GM12874 (cell line): ENCODE data around the gene TCTN2.

ENCODE experiments used
- CTCF ChIP-seq: IDR thresholded peaks from 2 replicates; pipeline ENCODE4 v1.5.1; 2011; ENCODE audit warnings: low read depth, mild to moderate bottlenecking, control low read depth, low read length, moderate library complexity; ENCODE audit not compliant: insufficient read depth

The TCTN2 gene

DNA sequence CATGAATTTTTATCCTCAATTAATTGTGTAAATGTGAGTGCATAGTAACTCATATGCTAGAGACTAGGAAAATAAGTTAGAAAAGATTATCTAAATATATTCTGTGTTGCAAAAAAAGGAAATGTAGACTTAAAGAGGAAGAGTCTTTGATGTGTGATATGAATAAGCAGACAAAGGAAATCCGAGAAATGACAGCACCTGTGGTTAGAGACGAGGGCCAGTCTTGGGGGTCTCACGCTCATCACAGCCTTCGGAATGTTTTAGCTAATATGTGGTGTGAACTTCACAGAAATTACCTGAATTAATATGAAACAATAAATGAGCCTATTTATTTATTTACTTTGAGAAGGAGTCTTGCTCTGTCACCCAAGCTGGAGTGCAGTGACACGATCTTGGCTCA is 52.9 kb downstream of the TCTN2 start:
- no peak for TF ChIP-seq CTCF

GRCh38 chr12:123726244-123726643 is 55.3 kb downstream of the TCTN2 start:
- TF ChIP-seq CTCF = no peak

- no peak for TF ChIP-seq CTCF
Measured at GRCh38 chr12:123726962-123727361, 56.0 kb downstream of the TCTN2 start.

DNA sequence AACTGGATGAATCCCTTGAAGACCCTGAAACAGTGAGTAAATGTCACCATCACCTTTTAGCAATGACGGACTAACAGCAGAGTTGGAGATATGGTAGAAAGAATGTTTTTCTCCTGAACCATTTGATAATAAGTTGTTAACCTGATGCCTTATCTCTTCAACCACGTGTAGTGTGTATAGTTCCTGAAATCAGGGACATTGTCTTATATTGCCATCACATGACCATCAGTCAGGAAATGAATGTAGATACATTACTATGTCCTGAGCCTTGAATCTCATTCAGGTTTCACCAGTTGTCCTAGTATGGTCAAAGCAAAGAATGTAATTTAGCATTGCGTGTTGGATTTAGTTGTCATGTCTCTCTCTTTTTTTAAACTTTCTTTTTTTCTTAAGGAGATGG is 57.0 kb downstream of the TCTN2 start:
- TF ChIP-seq CTCF = no peak

DNA sequence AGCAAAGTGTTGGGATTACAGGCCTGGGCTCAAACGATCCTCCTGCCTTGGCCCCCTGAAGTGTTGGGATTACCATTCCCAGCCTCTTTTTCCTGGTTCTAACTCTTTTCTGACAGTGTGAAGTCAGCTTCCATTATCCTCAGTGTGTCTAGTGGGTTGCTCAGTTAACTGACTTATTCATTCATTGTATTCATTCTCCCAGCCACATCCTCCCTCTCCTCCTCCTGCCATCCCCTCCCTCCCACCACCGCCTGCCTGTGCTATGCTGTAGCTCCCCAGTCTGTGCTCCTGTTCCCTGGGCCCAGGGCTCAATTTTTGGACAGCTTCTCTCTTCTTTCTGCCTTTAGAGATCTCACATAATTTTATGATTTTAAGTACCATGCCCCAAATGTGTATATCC is 60.7 kb downstream of the TCTN2 start:
- TF ChIP-seq CTCF = no peak

- TF ChIP-seq CTCF = no peak
Measured at GRCh38 chr12:123732251-123732650, 61.3 kb downstream of the TCTN2 start.

DNA sequence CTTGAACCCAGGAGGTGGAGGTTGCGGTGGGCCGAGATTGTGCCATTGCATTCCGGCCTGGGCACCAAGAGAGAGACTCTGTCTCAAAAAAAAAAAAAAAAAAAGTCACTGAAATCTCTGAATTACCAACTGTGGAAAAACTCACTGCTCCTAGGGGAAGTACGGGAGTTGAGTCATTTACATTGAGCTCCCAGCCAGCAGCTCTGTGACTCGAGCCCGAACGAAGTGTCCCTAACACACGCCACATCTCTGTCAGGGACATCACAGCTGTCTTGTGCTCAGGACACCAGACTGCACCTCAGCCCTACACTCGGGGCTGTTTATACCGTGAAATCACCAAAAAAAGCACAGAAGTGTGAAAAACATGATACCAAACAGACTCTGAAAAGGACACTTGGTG is 62.3 kb downstream of the TCTN2 start:
- TF ChIP-seq CTCF = no peak

DNA sequence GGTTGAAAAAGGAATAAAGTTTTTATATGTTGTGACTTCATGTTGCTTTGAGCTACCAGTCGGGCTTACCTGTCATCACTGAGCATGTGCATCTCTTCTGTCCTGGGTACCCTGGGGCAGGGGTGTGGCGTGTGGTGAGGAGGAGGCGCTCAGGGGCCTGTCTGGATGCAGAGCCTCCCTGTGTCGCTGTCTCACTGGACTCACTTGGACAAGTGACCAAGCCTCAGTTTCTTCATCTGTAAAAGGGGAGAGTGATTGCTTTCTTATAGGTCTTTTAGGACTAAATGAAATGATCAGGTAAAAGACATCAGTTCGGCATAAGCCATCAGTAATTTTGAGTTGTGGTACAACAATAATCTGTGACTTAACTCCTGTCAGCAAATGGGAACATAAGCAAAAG is 63.4 kb downstream of the TCTN2 start:
- TF ChIP-seq CTCF = no peak
